Stimulated activated CD4-positive, alpha-beta T cell treated with anti-CD3 and anti-CD28 coated beads, Interleukin-4, amount 100 ng/mL, for 4 hours (primary cell): ENCODE data around the gene COL4A1.

Experiments
- DNase-seq, 2 experiments: peaks; one replicate each; pipeline ENCODE4 v3.0.0-alpha.2; 2020

COL4A1 gene

GRCh38 chr13:110272651-110273050, 34.3 kb downstream of the COL4A1 start:
- DNase-seq: no peak

- DNase-seq: no peak
Observed at GRCh38 chr13:110272227-110272626, 34.7 kb downstream of the COL4A1 start.

DNA sequence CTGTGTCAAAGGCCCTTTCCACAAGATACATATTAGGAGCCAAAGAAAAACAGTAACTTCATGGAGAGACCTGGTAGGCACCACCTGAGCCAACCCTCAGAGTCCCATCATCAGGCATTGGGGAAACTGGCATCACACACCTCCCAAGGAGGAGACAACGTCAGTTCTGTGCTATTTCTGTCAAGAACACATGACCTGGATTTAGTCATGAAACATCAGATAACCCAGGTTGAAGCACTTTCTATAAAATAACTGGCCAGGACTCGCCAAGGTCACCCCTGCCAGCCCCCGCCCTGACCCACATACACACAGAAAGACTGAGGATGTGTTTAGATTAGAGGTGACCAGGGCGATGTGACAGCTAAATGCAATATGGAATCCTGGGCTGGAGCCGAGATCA, 35.6 kb downstream of the COL4A1 start:
- no peak for DNase-seq

DNA sequence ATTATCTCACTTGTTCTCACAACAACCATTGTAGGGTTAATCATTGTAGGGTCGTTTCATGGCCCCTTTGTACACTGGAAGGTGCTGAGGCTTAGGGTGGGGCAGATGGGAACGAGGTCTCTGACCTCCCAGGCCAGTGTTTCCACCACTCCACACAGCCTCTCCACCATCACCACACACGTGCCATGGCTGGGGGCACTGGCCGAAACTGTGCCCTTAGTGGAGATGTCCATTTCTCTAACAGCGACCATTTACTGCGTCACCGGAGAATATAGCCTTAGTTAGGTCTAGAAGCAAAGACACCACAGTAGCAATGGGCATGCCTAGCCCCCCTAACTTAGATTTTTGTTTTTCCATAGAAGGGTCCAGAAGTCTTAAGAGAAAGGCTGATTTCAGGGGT, 36.5 kb downstream of the COL4A1 start:
- DNase-seq: no peak

- DNase-seq: no peak
Observed at GRCh38 chr13:110269509-110270185, 37.3 kb downstream of the COL4A1 start.

DNA sequence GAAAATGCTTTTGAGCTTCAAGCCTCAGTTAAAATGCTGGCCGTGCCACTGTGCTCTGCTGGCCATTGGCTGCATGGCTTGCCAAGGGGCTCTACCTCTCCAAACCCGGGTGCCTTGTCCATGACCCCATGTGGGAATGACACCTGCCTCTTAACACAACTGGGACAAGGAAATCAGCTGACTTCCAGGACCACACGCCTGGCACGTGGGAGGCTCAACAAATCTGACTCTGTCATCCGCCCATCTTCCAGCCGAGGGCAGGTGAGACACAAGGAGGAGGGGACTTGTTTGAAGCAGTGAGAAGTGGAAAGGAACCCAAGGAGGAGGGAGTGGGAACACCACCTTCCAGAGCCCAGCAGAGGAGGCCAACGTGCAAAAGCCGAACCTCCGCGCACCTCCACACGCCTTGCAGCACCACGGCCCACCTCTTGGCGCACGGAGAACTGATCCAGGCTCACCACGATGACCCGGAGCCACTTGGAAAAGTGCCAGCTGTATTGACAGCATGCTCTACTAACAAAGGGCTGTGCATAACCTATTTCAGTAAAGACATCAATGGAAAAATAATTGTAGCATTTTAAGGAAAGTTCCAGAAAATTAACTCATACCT, 38.3 kb downstream of the COL4A1 start:
- DNase-seq: no peak

- DNase-seq: no peak
Observed at GRCh38 chr13:110268061-110268460, 38.9 kb downstream of the COL4A1 start.

- no peak for DNase-seq
Observed at GRCh38 chr13:110266983-110267382, 40.0 kb downstream of the COL4A1 start.

DNA sequence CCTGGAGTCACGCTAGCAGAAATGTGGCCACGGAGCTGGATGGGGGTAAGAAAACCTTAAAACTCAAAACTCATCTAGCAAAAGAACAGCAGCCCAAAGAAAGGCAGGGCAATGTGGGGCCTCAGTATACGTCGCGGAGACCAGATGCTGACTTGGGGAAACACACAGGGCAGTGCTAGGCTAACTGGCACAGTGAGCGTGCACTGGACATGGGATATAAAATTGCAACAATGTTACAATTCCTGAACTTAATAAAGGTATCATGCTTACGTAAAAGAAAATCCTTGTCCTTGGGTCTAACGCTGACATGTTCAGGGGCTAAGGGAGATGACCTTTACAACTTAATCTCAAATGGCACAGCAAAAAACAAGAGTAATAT, 40.5 kb downstream of the COL4A1 start:
- DNase-seq: no peak

GRCh38 chr13:110265682-110266430, 41.1 kb downstream of the COL4A1 start:
- DNase-seq: no peak

DNA sequence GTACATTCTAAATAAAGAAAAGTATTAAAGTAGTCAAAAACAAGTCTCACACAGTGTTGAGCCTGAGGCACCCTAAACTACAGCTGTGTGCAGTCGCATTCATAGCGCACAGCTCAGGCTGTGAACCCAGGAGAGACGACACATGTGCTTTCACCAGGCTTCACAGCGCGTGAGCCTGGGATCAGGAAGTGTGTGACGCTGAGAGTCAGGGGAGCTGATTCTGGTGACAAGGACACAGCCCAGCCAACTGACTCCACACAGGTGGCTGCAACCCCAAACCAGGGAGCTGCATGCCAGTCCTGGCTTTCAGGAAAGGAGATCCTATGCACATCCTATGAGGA, 41.6 kb downstream of the COL4A1 start:
- DNase-seq: no peak

DNA sequence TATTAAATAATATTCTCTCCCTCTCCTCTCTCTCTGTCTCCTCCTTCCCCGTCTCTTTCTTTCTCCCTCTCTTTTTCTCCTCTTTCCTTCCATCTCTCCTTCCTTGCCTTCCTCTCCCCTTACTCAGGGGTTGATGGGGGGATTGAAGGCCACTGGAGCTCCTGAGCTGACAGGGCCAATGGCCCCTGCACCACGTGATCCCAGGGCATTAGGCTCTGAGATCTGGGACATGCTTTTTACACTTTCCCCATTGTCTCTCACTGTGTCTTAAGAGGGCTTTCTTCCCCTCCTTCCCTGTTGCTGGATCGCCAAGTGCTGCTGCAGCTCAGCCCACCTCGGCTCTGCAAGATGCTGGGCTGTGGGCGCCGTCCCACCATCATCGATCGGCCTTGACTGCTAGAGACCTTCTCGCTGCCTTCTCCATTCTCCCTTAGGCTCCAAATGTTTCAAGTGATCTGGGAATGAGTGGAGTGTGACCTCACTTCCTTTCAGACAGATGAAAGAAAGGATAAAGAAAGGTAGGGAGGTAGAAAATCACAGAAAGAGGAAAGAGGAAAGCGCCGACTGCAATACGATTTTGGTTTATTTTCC, 42.2 kb downstream of the COL4A1 start:
- no peak for DNase-seq

- DNase-seq: no peak
Observed at GRCh38 chr13:110263888-110264287, 43.1 kb downstream of the COL4A1 start.

DNA sequence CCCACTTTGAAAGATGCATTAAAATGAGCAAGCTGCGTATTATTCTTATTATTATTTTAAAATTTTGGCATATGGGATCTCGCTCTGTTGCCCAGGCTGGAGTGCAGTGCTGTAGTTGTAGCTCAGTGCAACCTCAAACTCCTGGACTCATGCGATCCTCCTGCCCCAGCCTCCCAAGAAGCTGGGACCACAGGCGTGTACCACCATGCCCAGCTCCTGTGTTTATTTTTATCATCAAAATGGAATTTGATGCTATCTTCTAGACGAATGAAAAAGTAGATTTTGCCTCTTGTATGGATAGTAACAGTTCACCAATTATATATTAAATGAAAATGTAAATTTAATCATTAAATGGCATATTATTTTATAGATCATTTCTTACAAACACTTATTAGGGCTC, 43.6 kb downstream of the COL4A1 start:
- DNase-seq: no peak

DNA sequence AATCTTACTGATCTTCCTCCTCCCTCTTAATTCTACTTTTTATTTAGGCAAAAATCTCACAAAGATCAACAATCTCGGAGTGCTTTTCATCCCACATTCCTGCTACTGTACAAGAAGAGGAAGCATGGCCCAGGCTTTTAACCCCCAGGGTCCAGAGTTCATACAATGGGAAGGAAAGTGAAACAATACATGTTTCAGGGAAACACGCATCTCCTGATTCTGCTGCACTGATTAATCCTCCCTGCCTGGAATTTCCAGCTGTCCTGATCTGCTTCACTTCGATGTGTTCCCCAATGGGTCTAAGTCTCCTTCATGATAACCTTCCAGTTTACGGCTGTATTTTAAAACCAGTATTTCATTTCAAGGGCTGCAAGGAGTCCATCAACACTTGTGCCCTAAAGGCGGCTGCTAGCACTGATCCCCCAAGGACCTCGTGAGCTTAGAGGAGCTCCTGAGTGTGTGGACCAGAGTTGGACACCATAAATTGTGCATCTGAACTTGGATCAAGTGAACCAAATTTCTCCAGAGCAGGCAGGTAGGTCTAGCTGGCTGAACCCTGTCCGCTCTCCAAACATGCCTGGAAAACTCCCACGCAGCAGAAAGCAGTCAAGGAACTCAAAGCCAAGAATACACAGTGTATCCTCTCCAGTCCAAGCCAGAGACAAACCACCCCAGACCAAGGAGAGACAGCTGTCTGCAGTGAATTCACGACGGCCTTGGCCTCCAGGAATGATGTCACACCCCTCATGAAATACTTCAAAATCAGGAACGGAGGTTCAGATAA, 44.3 kb downstream of the COL4A1 start:
- no peak for DNase-seq

GRCh38 chr13:110262082-110262436, 44.9 kb downstream of the COL4A1 start:
- DNase-seq: no peak

GRCh38 chr13:110261166-110262081, 45.5 kb downstream of the COL4A1 start:
- DNase-seq: no peak

DNA sequence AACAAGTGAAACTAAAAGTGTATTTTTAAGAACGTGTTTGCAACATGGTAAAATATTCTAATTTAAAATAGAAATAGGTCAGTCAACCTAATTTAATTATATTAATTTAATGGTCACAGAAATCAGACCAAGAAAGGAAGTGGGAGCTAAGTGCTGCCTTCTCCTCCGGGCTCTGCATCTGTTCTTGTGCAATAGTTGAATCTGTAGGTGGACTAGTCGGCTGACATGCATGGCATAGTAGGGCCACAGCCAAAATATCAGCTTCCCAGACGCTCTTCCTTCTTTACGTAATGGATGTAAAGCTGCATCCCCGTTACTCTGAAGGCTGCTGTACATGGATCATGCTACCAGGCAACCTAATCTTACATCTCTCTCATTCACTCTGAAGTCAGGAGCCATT, 47.3 kb downstream of the COL4A1 start:
- DNase-seq: no peak

DNA sequence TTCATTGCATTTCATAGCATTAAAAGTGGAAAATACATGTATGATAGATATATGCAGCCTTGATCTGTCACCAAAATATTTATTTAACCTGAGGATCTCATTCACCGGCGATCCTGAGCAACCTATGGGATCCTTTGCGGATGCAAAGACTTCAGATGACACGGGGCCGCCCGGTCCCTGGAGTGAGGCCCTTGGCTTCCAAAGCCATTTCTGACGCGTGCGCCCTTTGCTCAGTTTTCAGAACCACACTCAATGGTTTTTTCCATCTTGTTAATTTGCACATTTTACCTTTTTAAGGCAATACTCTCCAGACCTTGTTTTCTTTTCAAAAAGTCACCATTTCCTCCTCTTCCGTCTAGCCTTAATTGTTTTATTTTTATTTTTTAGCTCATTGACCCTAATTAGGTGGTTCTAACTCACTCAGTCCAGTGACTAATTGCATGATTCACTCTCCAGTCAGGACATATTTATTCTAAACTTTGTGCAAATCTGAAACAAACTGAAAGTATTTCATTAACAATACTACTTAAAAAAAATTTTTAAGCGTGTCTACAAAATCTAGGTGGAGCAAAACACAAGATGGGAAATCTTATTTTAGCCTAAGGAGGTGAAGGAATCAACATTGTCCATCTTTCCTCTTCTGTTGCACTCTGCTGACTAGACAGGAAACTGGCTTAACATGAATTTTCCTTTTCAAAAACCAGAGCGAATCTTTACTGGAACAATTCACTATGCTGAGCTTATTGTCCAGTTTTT, 47.9 kb downstream of the COL4A1 start:
- DNase-seq: no peak

DNA sequence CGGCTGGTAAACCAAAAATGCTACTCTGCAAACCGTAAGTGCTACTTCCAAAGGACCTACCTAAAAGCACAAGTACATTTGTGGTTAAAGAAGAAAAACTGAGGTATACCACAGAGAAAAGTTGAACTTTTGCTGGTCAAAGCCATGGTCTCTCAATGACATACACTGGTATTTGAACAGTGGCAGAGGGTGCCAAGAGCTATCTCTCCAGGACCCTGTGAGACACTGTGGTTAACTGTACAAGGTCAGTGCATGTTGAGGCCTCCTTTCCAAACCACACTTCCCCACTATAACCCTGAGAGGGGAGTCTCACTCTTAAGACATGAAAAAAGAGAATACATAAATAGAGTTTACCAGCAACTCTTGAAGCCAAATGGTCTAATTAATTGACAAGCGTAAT, 49.5 kb downstream of the COL4A1 start:
- DNase-seq: no peak

- DNase-seq: no peak
Observed at GRCh38 chr13:110256126-110256905, 50.6 kb downstream of the COL4A1 start.
